Measurements from ENCODE around the gene ARRB1.

ARRB1 gene

DNA sequence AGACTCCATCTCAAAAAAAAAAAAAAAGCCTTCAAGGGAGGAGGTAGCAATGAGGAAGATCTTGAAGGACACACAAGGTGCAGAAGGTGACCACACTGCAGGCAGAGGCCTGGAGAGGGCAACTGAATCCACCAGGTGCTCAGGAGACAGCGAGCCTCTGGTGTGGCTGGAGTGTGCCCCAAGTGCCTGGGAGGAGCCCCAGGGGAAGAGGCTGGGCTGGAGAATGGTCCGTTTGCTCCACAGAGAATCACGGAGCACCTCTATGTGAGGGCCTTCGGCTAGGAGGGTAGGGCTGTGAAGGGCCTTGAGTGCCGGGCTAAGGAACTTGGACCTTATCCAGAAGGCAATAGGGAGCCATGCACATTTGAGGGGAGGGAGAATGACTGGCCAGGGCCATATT is 50.3 kb downstream of the ARRB1 start:
- no peak for DNase-seq (ENCODE audit: low read depth in 2 of 2)

DNA sequence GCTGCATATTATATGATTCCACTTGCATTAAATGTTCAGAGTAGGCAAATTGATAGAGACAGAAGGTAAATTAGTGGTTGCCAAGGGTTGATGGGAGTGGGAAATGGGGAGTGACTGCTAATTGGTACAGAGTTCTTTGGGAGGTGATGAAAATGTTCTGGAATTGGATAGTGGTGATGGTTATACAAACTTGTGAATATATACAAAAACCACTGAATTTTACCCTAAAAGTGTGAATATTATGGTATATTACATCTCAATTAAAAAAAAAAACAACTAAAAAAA is 52.5 kb downstream of the ARRB1 start:
- no peak for DNase-seq (ENCODE audit: low read depth in 2 of 2)

DNA sequence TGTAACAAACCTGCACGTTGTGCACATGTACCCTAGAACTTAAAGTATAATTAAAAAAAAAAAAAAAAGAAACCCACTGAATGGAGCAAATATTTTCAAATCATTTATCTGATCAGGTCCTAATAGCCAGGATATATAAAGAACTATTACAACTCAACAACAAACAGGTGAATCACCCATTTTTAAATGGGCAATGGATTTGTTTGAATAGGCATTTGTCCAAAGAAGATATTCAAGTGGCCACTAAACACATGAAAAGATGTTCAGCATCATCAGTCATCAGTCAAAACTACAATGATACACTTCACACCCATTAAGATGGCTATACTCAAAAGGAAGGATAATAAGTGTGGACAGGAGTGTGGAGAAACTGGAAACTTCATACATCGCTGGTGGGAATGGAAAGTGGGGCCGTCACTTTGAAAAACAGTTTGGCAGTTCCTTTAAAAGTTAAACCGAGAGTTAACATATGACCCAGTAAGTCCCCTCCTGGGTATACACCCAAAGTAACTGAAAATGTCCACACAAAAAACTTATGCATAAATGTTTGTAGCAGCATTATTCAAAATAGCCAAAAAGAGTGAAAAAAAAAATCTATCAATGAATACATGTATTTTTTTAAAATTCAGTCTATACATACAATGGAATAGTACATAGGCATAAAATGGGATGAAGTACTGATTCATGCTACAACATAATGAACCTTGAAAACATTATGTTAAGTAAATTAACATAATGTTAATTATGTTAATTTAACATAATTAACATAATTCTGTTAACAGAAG is 53.1 kb downstream of the ARRB1 start:
- DNase-seq (ENCODE audit: low read depth in 2 of 2), result no peak

DNA sequence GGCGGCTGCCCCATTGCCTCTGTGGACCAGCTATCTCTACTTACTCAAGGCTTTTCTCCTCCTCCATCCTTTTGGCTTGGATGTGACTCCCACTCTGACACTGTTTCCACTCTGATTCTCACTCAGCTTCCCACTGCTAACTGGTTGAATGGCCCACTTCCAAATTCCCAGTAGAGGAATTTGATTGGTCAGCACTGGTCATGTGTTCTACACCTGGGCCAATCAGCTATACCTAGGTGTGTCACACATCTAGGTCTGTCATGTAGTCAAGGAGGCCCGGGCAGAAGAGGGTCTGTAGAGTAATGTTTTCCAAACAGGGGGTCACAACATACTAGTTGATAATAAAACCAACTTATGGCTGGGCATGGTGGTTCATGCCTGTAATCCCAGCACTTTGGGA is 57.6 kb downstream of the ARRB1 start:
- no peak for DNase-seq (ENCODE audit: low read depth in 2 of 2)

DNA sequence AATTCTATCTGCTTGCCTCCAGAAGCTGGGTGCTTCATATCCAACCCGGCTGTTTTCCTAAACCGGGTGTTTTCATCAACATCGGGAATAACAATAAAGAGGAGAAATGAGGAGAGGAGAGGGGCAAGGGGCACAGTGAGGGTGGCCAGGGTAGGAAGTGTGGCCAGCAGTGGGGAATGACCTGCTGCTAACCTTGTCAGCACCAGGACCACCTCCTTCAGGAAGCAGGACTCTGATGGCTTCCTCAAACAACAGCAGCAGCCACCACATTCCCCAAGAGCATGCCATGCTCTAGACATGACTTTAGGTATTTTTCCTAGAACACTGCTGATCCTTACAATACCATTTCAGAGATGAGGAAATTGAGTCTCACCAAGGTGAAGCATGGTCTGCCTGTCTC is 58.5 kb downstream of the ARRB1 start:
- DNase-seq (ENCODE audit: low read depth in 2 of 2), result no peak

DNA sequence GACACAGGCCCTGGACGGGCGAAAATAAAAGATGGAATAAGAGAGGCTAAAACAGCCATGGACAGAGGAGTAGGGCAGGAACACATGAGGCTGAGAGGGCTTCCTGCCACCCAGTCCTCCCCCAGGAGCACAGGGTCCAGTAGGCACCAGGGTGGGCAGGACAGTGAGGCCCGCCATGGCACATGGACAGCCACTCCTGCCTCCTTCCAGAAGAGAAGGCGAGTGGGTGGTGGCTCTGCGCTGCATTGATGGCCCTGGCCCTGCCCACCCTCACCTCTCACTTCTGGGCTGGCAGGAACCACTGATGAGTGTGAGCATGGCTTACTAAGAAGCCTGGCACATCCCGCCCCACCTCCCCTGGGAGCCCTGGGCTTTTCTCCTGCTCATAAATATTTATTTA is 59.7 kb downstream of the ARRB1 start:
- DNase-seq (ENCODE audit: low read depth in 2 of 2), result no peak

DNA sequence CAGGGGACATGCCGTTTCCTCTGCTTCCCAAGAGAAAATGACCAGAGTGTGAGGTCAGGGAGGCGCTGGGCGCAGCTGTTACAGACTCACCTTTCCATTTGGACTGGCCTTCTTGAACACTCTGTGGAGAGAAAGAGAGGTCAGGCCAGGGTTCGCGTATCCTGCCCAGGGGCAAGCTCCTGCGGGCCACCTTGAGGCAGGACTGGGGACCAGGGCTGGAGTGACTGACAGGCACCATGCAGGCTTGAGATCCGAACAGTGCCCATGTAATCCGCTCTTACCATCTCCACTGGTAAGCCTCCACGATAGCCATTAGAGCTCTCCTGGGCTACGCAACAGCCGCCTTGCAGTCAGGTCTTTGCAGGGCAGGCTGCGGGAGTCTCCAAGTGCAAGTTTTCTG is 61.5 kb downstream of the ARRB1 start:
- no peak for DNase-seq (ENCODE audit: low read depth in 2 of 2)

DNA sequence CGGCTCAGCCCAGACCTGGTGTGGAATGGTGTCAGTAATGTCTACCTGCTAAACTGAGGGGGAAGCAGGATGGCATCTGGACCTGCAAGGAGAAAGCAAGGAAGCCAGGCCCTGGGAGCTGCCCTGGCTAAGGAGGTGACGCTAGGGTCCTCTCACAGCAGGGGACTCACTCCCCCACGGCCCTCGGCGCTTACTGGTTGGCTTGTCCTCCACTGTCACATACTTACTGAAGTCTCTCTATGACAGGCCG is 62.0 kb downstream of the ARRB1 start:
- DNase-seq (ENCODE audit: low read depth in 2 of 2), result no peak

DNA sequence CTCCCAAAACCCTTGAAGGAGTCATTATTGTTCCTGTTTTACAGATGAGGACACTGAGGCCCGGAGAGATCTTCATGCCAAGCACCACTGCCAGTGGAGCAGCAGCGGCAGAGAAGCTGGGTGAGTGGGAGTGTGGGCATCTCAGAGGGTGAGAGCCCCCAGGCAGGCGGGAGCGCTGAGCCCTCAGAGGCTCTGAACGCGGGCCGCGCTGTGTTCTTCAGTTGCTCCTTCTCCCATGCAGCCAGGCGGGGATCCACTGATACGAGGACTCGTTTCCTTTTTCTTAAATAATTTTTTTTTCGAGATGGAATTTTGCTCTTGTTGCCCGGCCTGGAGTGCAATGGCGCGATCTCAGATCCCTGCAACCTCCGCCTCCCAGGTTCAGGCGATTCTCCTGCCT is 63.9 kb downstream of the ARRB1 start:
- no peak for DNase-seq (ENCODE audit: low read depth in 2 of 2)

DNA sequence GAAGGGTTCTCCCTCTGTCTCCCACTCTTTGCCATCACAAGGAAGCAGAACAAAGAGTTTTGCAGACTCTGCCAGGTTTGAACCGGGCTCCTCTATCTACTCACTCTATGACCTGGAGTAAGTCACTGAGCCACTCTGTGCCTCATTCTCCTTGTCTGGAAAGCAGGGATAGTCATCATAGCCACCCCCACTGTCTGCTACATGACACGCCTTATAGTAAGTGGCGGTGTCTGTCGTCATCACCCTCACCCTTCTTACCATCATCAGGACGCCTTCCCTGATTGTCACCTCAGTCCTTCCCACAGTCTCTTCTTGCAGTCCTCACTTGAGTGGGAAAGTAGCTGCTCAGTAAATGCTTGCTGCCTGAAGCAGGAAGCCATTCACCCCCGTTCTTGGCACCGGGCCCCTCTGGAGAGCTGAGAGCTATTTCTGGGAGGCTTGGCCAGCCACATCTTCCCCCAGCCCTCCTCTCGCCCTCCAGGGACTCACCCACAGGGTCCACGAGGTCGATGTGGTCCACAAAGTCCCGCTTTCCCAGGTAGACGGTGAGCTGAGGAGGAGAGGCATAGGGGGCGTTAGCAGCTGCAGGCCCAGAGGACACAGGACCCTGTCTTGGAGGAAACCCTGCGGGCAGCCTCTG is 64.5 kb downstream of the ARRB1 start:
- DNase-seq (ENCODE audit: low read depth in 2 of 2), result no peak

DNA sequence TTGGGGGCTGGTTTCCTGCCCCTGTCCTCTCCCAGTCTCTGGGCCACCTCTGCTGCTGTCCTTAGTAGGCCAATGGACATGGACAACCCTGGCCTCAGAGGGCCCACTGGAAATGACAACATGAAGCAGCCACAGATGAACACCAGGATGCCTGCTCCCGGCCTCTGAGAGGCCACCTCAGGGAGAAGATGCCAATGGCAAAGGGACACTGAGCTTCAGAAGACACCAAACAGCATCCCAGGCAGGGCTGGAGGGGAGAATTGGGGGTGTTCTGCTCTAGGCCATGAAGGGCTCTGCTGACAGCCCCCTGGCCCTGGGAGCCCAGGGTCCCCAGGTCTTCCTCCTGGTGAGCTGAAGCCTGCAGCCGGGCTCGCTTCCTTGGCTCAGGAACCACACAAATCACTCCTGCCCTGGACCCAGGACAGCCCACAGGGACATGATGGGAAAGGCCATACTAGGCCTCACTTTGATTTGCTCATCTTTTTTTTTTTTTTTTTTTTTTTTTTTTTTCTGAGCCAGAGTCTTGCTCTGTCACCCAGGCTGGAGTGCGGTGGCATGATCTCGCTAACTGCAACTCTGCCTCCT is 65.6 kb downstream of the ARRB1 start:
- DNase-seq (ENCODE audit: low read depth in 2 of 2), result no peak

DNA sequence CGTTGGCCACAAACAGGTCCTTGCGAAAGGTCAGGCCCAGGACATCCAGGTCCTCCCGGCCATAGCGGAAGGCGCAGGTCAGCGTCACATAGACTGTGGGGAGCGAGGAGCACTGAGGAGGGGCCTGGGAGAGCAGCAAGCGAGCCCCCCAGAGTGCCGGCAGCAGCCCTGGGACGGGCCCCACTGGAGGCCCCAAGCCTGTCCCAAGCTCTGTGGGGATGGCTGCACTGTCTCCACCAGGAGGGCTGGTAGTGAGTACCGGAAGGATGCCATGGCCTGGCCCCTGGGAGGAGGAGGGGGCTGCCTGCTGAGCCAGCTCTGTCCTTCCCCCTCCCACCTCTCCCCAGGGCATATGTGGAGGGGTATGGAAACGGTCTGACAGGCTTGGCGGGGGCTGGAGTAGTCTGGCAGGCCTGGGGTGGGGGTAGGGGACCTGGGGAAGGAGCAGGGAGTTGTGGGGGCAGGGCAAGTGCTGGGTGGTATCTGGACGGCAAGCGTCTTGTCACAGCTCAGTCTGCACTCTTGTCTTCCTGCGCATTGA is 68.0 kb downstream of the ARRB1 start:
- no peak for DNase-seq (ENCODE audit: low read depth in 2 of 2)

DNA sequence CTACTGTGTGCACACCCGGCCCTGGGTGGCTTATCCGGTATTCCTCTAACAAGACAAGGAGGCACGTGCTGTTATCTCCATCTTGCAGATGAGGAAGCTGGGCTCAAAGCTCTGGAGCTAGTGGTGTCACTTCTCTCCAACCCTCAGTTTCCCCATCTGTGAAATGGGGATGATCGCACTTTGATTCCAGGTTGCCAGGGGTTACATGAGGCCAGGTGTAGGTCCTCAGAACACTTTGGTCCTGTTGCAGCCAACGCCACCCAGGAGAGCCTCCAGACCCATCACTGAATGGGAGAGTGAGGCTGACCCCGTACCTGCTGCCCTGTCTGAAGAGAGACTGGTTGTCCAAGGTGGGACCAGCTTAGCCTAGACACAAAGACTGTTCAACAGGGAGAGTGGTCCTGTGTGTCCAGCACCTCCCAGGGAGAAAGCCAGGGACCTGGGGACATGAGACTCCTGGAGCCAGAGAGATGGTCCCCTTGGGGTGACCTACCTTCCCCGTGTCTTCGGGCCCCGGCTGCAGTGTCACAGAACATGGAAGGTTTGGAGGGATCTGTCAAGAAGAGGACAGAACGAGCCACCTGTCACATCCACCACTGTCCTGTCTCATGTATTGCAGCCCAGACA is 69.9 kb downstream of the ARRB1 start:
- no peak for DNase-seq (ENCODE audit: low read depth in 2 of 2)

DNA sequence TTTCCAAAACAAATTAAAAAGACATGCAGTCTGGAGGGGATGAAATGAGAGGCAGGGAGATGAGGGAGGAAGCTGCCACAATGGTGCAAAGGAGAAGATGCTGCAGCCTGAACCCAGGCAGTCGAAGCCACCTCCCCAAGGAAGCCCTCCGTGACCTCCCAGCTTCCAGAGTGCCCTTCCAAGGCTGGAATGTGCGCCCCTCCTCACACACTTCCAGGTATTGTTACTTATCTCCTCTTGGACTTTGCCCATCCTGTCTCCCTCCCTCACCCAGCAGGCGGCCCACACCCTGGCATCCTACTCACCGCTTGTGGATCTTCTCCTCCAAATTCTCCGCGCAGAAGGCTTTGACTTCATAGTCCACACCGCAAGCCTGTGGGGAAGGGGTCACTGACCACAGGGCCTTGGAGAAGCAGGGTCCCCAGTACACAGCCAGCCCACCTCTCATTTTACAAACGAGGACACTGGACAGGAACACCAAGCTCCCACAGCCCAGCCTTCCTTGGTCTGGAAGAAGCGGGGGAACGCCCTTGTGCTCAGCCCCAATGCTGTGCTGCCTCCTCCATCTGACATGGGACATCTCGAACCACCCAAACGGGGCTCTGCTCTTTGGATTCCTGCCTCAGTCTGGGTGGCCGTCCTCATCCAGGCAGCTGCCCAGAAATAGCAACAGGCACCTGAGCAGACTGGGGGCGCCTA is 70.5 kb downstream of the ARRB1 start:
- no peak for DNase-seq (ENCODE audit: low read depth in 2 of 2)

DNA sequence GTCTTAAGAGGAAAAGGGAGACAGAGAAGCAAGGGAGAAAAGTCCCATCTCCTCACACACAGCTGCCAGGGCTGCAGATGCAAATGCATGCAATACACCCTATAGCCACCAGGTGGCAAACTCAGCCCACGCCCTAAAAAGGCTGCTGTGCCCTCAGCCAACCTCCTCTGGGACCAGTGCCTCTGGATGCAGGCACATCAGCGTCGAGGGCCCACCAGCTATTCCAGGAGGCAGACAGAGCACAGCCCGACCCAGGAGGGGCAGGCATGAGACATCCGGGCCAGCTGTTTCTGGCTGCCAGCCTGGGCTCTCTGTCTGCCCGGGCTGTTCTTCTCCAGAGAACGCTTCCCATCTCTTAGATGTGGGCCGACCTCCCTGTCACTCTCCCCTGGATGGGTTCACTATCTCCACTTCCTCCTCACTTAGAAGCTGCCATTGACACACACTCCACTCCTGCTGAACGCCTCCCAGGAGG is 71.2 kb downstream of the ARRB1 start:
- DNase-seq (ENCODE audit: low read depth in 2 of 2), result peak; percentile 52 to 70

DNA sequence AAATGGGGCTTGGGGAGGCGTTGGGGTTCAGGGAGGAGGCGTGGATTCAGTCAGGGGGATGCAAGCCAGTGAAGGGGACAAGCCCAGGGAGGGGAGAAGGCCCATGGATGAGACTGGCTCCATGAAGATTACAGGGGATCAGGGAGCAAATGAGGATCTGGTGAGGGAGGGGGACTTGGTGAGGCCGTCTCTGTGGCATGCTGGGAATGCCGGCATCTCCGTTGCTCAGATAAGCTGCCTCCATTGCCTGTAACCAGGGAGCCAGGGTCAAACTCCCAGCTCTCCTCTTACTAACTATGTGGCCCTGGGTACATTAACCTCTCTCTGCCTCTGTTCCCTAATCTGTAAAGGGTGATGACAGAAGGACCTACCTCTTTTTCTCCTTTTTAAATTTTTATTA is 72.2 kb downstream of the ARRB1 start:
- DNase-seq (ENCODE audit: low read depth in 2 of 2), result no peak

DNA sequence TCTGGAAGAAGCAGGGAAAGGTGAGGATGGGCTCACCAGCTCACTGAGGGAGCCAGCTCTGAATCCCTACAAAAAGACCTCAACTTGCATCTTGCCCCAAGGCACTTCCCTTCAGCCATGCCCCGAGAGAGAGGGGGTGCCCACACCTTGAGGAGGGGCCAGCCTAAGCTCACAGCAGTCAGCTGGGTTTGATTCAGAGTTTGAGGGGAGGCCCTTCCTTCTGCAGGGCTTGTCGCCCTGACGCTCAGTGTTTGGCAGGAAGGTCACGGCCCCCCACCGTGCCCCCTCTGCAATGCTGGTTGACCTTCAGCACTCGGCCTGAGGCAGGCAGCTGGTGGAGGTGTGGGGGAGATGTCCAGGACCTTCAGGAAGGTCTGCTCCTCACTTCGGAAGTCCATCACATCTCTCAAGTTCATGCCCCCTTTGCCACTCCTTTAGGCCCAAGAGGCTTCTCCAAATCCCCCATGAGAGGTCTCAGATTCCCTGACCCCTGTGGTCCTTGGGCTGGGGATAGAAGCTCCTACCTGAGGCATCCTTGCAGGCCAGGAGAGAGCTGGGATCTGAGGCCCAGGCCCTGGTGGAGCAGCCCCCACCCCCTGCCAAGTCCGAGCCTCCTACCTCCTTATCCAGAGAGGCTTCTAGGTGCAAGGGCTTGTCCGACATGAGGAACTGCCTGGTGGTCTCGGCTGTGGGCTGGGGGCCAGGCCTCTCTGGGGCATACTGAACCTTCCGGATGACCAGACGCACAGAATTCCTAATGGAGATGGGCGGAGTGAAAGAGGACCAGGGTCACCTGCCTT is 73.3 kb downstream of the ARRB1 start:
- no peak for DNase-seq (ENCODE audit: low read depth in 2 of 2)

DNA sequence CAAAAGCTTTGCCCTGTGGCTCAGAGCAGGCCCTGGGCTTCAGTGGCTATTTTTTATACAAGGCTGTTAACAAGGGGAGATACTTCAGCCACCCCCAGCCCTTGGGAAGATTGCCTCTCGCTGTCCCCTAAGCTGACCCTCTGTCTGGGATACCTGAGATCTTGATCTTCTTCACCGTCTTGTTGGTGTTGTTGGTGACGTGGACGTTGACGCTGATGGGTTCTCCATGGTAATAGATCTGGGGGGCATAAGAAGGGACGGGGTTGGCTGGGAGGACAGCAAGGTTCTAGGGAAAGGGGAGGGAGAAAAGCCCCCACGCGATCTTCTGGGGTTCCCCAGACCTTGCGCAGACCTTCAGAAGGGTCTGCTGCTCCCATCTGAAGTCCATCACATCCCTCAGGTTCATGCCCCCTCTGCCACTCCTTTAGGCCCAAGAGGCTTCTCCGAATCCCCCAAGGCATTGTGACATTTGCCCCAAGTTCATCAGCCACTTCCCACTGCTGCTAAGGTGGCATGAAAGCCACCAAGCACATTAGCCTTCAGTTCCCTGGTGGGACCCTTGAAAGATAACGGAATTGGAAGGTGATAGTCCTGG is 74.2 kb downstream of the ARRB1 start:
- no peak for DNase-seq (ENCODE audit: low read depth in 2 of 2)

DNA sequence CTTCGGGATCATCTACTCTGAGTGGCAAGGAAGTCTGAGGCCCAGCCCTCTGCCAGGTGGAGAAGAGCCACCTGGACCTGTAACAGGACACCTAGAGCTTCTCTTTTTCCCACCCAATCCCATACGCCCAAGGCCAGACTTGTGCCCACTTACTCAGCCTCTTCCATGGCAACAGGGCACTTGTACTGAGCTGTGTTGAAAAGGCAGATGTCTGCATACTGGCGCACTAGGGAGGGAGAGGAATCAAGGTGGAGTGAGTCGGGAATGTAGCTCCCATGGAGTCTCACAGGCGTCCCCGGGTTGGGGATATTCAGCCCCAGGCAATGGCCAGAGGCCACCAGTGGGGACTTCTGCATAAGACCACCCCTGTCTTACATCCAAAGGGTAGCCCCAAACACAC is 74.8 kb downstream of the ARRB1 start:
- DNase-seq (ENCODE audit: low read depth in 2 of 2), result no peak

DNA sequence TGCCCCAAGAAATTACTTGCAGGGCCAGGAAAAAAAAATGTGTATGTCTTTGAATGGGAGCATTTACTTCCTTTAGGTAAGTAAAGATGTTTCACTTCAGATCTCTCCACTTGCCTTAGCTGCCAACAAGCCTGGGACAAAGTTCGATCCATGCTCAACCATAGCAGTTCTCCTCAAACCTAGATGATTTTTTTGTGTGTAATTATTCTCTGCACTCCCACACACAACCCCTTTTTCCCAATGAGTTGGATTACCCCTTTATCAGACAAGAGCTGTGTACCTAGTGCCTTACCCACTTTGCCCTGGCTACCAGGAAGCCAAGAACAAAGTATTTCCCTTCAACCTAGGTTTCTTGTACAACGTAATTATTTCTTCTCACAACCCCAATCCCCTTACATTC is 75.3 kb downstream of the ARRB1 start:
- no peak for DNase-seq (ENCODE audit: low read depth in 2 of 2)

DNA sequence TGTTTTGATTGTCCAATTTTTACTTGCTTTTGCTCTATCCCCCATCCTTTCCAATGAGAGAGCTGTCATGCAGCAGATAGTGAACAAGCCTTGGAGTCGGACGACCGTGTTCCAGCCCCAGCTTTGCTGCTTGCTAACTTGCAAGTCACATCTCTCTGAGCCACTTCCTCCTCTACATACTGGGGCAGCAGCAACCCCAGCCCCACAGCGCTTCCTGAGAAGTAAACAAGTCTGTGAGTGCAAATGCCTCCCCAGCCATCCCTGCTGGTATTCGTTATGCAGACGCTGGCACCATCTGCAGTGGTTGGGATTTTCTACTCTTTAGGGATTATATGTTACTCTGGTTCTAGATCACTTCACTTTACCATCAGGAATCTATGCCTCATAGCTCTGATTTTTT is 75.9 kb downstream of the ARRB1 start:
- peak; percentile 20 to 39 for DNase-seq (ENCODE audit: low read depth in 2 of 2)

Measured in stimulated activated CD4-positive, alpha-beta T cell treated with anti-CD3 and anti-CD28 coated beads, Interleukin-12 subunit alpha, Interleukin-12 subunit beta, amount 100 ng/mL, for 24 hours (primary cell).